Smooth muscle cell (in vitro differentiated cells): ENCODE results near the gene PTGR1. TPM values are rescaled to one million over a fixed set of nuclear protein-coding genes. Genes with fewer than 3 reads are reported as not detected.

ENCODE experiments used
- DNase-seq: peaks from one replicate; lab custom pipeline; 2025; ENCODE audit not compliant: unreplicated experiment; lab: John Stamatoyannopoulos, UW
- H2AFZ ChIP-seq: fragments of 200-600 bp; sonication (generic); 2 replicates; pipeline ENCODE4 v1.6.0; 2016; ENCODE audit warnings: antibody characterized with exemption, low read depth, mild to moderate bottlenecking
- H3F3A ChIP-seq: fragments of 200-600 bp; sonication (generic); 2 replicates; pipeline ENCODE4 v1.6.0; 2017; ENCODE audit warnings: antibody characterized with exemption, low read depth
- H3K27ac ChIP-seq: fragments of 200-600 bp; sonication (generic); 2 replicates; pipeline ENCODE4 v1.5.1; 2016; ENCODE audit warnings: low read depth, mild to moderate bottlenecking
- H3K27me3 ChIP-seq: fragments of 200-600 bp; sonication (generic); 2 replicates; pipeline ENCODE4 v1.6.1; 2016; ENCODE audit warnings: low read depth, mild to moderate bottlenecking
- H3K36me3 ChIP-seq: fragments of 200-600 bp; sonication (generic); 2 replicates; pipeline ENCODE4 v1.5.1; 2016; ENCODE audit warnings: low read depth
- H3K4me1 ChIP-seq: fragments of 200-600 bp; sonication (generic); 2 replicates; pipeline ENCODE4 v1.5.1; 2016; ENCODE audit warnings: low read depth
- H3K4me2 ChIP-seq: fragments of 200-600 bp; sonication (generic); 2 replicates; pipeline ENCODE4 v1.6.0; 2016; ENCODE audit warnings: mild to moderate bottlenecking
- H3K4me3 ChIP-seq: fragments of 200-600 bp; sonication (generic); 2 replicates; pipeline ENCODE4 v1.5.1; 2016; ENCODE audit warnings: mild to moderate bottlenecking
- H3K79me2 ChIP-seq: fragments of 200-600 bp; sonication (generic); 2 replicates; pipeline ENCODE4 v1.6.0; 2016; ENCODE audit warnings: low read depth, mild to moderate bottlenecking
- H3K9ac ChIP-seq: fragments of 200-600 bp; sonication (generic); 2 replicates; pipeline ENCODE4 v1.6.0; 2016; ENCODE audit warnings: low read depth
- H3K9me3 ChIP-seq: fragments of 200-600 bp; sonication (generic); replicated peaks from 2 replicates; pipeline ENCODE4 v1.5.1; 2016; ENCODE audit warnings: low read depth
- H4K20me1 ChIP-seq: fragments of 200-600 bp; sonication (generic); 2 replicates; pipeline ENCODE4 v1.6.0; 2016; ENCODE audit warnings: low read depth
- WGBS: methylation state at CpG from one replicate; pipeline ENCODE4 v1.1.7; 2016; ENCODE audit warnings: low lambda C conversion rate; 5-methylcytosine and 5-hydroxymethylcytosine counted together
- polyA plus RNA-seq: library from polyadenylated mRNA; unstranded; fragments of >200 nt; fragmentation: Nextera tagmentation; extraction: Ambion mirVana; gene quantifications from 2 replicates; pipeline ENCODE4 v1.2.1, GENCODE V29; 2016
- total RNA-seq: library from RNA; depleted of rRNA; stranded (reverse); fragments of >200 nt; gene quantifications from 2 replicates; pipeline ENCODE4 v1.2.3, GENCODE V29; 2014
- TF ChIP-seq, protein P1 (sequence below): fragments of 200-600 bp; sonication (generic); IDR thresholded peaks from 2 replicates; pipeline ENCODE4 v1.5.1; 2017; ENCODE audit warnings: borderline replicate concordance, mild to moderate bottlenecking, antibody characterized with exemption; ENCODE audit not compliant: insufficient read depth, poor library complexity, severe bottlenecking

PTGR1 gene
- total and polyA plus RNA-seq, 2 experiments from 2014 or later: 70.5 to 74.4 TPM

DNA sequence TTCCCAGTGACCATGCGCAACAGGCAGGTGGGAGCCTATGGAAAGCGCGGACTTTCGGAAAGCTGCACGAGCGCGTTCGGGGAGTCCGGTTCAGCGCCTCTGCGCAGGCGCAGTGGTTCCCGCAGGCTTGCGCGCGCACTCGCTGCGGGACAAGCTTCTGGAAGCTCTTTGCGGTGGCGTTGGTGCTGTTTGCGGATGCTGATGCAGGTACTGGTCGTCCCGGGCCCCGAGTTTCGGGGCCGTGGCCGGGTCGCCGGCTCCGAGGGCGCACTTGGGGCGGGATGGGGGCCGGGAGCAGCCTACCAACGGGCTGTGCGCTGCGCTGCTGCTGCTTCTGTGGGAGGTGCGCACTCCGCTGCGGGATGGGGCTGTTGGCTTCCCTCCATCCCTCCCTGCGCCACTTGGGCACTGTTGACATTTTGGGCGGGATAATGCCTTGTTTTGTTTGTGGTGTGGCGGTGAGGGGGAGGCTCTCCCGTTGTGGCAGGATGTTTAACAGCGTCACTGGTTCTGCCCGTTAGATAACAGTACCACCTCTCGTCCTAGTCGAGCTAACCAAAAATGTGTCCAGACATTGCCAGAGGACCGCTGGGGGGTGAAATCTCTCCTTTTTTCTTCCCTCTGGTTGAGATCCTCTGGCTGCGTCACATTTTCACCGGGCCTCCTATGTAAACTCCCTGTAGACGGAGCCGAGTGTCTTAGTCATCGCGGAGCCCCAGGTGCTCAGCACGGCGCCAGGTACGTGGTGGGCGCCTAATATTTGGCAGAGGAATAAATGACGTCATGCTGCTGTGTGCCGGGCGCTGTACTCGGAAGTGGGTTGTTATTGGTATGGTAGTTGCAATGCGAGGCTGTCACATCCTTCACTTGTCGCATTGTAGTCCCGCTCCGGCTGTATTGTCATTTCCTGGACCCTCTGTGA is 74.1 kb downstream of the PTGR1 start, which contains the start of gene ZNF483:
ZNF483 (plus strand) TSS at position 124 of the 922 bp plus-strand sequence. CDS start 2,217 bp downstream, outside the sequence.
- TF ChIP-seq, protein P1, sequence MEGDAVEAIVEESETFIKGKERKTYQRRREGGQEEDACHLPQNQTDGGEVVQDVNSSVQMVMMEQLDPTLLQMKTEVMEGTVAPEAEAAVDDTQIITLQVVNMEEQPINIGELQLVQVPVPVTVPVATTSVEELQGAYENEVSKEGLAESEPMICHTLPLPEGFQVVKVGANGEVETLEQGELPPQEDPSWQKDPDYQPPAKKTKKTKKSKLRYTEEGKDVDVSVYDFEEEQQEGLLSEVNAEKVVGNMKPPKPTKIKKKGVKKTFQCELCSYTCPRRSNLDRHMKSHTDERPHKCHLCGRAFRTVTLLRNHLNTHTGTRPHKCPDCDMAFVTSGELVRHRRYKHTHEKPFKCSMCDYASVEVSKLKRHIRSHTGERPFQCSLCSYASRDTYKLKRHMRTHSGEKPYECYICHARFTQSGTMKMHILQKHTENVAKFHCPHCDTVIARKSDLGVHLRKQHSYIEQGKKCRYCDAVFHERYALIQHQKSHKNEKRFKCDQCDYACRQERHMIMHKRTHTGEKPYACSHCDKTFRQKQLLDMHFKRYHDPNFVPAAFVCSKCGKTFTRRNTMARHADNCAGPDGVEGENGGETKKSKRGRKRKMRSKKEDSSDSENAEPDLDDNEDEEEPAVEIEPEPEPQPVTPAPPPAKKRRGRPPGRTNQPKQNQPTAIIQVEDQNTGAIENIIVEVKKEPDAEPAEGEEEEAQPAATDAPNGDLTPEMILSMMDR: no peak
- WGBS: 2% methylated on average over 55 of the region's 66 CpGs
- Histone ChIP-seq H3K79me2 (no peaks in the 10 kb centered on the region), H3K4me2 (peak within 1 kb of the TSS; percentile 93), H3K27me3 (no peaks in the 10 kb centered on the region), H2AFZ (peak within 1 kb of the TSS; percentile 96), H4K20me1 (no peaks in the 10 kb centered on the region), H3K9ac (no peak within 1 kb of the TSS), H3K4me3 (peak within 1 kb of the TSS; percentile 80), H3K9me3 (no peaks in the 10 kb centered on the region), H3F3A (no peaks in the 10 kb centered on the region), H3K36me3 (no peaks in the 10 kb centered on the region), H3K4me1 (peaks cover 9% of the 10 kb centered on the region), H3K27ac (no peak within 1 kb of the TSS)
- peak; percentile 43 for DNase-seq

DNA sequence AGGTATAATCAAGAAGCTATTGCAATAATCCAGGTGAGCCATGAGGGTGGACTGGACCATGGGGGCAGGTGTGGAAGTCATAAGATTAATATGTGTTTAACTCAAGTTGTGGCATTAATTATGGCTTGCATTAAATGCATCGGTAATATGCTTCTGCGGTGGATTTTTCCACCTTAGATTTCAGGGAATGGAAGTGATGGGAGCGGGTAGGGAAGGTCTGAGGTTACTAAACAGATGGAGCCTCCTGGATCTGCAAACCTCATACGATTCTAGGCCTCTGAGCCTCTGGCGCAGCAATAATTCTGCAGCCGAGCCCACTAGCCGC is 74.8 kb downstream of the PTGR1 start:
- 39% methylated on average over 7 of the region's 7 CpGs for WGBS
- H3K36me3 ChIP-seq: no peaks in the 10 kb centered on the region
- DNase-seq: no peak
- H3K4me2 ChIP-seq: peak overlapping the region; percentile 93
- H3K4me3 ChIP-seq: peak overlapping the region; percentile 80
- H4K20me1 ChIP-seq: no peaks in the 10 kb centered on the region
- peak overlapping the region; percentile 96 for H2AFZ ChIP-seq
- no peak overlapping the region for H3K9ac ChIP-seq
- no peaks in the 10 kb centered on the region for H3K27me3 ChIP-seq
- TF ChIP-seq, protein P1: no peak
- no peak overlapping the region for H3K27ac ChIP-seq
- H3F3A ChIP-seq: no peaks in the 10 kb centered on the region
- H3K9me3 ChIP-seq: no peaks in the 10 kb centered on the region
- H3K79me2 ChIP-seq: no peaks in the 10 kb centered on the region
- H3K4me1 ChIP-seq: peaks cover 3% of the 10 kb centered on the region

- H3K27me3 ChIP-seq: no peaks in the 10 kb centered on the region
- H3K4me1 ChIP-seq: no peaks in the 10 kb centered on the region
- no peaks in the 10 kb centered on the region for H4K20me1 ChIP-seq
- TF ChIP-seq, protein P1: no peak
- no peak for DNase-seq
- H2AFZ ChIP-seq: no peak overlapping the region
- no peak overlapping the region for H3K27ac ChIP-seq
- WGBS: 73% methylated on average over 2 of the region's 2 CpGs
- H3K4me2 ChIP-seq: no peak overlapping the region
- H3F3A ChIP-seq: no peaks in the 10 kb centered on the region
- no peak overlapping the region for H3K9ac ChIP-seq
- H3K4me3 ChIP-seq: no peak overlapping the region
- no peaks in the 10 kb centered on the region for H3K9me3 ChIP-seq
- no peaks in the 10 kb centered on the region for H3K79me2 ChIP-seq
- H3K36me3 ChIP-seq: no peaks in the 10 kb centered on the region
These were observed 83.4 kb downstream of the PTGR1 start for GRCh38 chr9:111516061-111516465.
